HL-60 (cell line): Measurements from ENCODE around the gene FOS.

Source experiments
- CTCF ChIP-seq: IDR thresholded peaks from one replicate; pipeline ENCODE4 v1.5.1; 2011; ENCODE audit warnings: low read length, control low read depth, inconsistent platforms; ENCODE audit not compliant: insufficient read depth
- GABPA ChIP-seq: IDR thresholded peaks from 2 replicates; pipeline ENCODE4 v1.6.1; 2012; ENCODE audit warnings: low read depth
- POLR2AphosphoS5 ChIP-seq: IDR thresholded peaks from 2 replicates; pipeline ENCODE4 v1.6.1; 2012; ENCODE audit warnings: low read depth
- REST ChIP-seq: IDR thresholded peaks from 2 replicates; pipeline ENCODE4 v1.6.1; 2012; ENCODE audit warnings: low read depth; ENCODE audit not compliant: insufficient replicate concordance
- SPI1 ChIP-seq: IDR thresholded peaks from 2 replicates; pipeline ENCODE4 v1.6.1; 2012; ENCODE audit warnings: low read depth, mild to moderate bottlenecking, borderline replicate concordance

DNA sequence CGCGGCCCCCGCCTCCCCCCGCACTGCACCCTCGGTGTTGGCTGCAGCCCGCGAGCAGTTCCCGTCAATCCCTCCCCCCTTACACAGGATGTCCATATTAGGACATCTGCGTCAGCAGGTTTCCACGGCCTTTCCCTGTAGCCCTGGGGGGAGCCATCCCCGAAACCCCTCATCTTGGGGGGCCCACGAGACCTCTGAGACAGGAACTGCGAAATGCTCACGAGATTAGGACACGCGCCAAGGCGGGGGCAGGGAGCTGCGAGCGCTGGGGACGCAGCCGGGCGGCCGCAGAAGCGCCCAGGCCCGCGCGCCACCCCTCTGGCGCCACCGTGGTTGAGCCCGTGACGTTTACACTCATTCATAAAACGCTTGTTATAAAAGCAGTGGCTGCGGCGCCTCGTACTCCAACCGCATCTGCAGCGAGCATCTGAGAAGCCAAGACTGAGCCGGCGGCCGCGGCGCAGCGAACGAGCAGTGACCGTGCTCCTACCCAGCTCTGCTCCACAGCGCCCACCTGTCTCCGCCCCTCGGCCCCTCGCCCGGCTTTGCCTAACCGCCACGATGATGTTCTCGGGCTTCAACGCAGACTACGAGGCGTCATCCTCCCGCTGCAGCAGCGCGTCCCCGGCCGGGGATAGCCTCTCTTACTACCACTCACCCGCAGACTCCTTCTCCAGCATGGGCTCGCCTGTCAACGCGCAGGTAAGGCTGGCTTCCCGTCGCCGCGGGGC, at the start of gene FOS:
- TF ChIP-seq REST (peak; percentile 48), CTCF (no peak), SPI1 (no peak), POLR2AphosphoS5 (peak; percentile 88), GABPA (no peak)
